ENCODE results near the gene ZMYND8. TPM values are rescaled to one million over a fixed set of nuclear protein-coding genes. Genes with fewer than 3 reads are reported as not detected.

The ZMYND8 gene
- total RNA-seq, 4 donors from 2014 or later, result 22.7 to 44.5 (median 28.6) TPM

DNA sequence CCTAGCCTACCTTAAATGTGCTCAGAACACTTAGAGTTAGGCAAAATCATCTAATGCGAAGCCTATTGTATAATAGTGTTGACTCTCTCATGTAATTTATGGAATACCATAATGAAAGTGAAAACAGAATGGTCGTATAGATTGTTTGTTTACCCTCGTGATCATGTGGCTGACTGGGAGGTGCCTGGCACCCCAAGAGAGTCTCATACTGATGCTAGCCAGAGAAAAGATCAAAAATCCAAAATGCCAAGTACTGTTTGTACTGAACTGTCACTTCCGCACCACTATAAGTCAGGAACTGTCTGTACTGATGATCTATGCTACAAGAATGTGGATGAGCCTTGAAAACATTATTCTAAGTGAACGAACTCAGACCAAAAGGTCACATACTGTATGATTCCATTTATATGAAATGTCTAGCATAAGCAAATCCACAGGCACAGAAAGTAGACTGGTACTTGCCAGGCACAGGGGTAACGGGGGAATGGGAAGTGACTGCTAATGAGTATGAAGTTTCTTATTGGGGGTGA, 22.4 kb downstream of the ZMYND8 start:
- DNase-seq (ENCODE audit: low spot score), result no peak
- ATAC-seq (ENCODE audit: low FRiP score), result peak; percentile 92
- TF ChIP-seq, protein P1, sequence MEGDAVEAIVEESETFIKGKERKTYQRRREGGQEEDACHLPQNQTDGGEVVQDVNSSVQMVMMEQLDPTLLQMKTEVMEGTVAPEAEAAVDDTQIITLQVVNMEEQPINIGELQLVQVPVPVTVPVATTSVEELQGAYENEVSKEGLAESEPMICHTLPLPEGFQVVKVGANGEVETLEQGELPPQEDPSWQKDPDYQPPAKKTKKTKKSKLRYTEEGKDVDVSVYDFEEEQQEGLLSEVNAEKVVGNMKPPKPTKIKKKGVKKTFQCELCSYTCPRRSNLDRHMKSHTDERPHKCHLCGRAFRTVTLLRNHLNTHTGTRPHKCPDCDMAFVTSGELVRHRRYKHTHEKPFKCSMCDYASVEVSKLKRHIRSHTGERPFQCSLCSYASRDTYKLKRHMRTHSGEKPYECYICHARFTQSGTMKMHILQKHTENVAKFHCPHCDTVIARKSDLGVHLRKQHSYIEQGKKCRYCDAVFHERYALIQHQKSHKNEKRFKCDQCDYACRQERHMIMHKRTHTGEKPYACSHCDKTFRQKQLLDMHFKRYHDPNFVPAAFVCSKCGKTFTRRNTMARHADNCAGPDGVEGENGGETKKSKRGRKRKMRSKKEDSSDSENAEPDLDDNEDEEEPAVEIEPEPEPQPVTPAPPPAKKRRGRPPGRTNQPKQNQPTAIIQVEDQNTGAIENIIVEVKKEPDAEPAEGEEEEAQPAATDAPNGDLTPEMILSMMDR (IDR thresholded peaks at IDR 0.05), result no peak

DNA sequence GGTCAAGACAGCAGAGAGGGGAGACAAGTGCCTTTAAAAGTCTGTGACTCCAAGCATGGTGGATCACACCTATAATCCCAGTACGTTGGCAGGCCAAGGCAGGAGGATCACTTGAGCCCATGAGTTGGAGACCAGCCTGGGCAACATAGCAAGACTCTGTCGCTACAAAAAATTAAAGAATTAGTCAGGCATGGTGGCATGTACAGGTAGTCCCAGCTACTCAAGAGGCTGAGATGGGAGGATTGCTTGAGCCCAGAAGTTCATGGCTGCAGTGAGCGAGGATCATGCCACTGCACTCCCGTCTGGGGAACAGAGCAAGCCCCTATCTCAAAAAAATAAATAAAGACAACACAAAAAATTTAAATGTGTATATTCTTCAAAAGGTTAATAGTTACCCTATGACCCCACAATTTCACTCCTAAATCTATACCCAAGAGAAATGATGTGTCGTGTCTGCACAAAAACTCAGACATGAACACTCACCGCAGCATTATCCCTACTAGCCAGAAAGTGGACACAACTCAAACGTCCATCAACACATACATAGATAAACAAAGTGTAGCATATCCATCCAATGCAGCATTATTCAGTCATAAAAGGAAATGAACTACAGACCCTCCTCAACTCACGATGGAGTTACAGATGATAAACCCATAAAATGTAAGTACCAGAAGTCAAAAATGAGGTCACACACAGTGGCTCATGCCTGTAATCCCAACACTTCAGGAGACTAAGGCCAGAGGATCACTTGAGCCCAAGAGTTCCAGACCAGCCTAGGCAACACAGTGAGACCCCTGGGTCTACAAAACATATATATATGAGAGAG, 23.9 kb downstream of the ZMYND8 start:
- ATAC-seq (ENCODE audit: low FRiP score) (no peak), DNase-seq (ENCODE audit: low spot score) (no peak)
- TF ChIP-seq, protein P1 (IDR thresholded peaks at IDR 0.05), result no peak

DNA sequence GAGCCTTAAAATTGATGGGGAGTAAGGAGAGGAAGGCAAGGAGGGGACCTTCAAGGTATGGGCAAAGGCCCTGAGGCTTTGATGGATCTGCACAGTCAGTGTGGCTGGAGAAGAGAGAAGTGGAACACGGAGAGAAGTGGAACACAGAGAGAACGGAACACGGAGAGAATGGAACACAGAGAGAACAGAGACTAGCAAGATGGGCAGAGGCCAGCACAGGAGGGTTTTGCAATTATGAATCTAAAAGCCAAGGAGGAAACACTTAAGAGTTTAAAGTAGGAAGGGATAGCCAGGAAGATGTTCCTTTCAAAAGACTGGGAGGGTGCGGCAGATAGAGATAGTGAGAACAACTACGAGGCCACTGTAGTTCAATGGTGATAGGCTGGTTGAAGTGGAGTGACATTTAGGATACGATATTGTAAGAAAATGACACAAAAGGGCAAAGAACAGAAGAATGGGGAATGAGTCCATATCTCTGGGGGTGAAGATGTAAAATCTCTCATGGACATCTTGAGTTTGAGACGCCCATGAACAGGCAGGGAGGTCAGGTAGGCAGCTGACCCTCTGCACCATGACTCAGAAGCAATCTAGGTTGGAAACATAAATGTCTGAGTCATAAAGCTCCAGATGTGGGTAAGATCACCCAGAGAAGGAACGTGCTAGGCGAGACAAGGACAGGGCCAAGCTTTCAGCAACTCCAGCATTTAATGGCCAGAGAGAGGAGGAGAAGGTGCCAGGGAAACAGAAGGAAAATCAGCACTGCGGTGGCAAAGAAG, 25.4 kb downstream of the ZMYND8 start:
- peak; percentile 74 for ATAC-seq (ENCODE audit: low FRiP score)
- DNase-seq (ENCODE audit: low spot score), result no peak

DNA sequence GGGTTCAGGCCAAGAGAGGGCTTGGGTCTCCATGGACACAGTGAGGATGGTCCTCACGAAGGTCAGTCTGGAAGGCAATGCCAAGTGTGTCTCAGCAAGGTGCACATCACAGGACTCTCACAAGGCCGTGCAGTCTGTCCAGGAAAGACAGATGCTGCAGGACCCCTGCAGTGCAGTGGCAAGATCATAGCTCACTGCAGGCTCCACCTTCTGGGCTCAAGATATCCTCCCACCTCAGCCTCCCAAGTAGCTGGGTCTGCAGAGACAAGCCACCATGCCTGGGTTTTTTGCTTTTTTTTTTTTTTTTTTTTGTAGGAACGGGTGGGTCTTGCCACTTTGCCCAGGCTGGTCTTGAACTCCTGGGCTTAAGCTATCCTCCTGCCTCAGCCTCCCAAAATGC, 26.4 kb downstream of the ZMYND8 start:
- DNase-seq (ENCODE audit: low spot score), result no peak
- no peak for ATAC-seq (ENCODE audit: low FRiP score)
- TF ChIP-seq, protein P1 (IDR thresholded peaks at IDR 0.05), result no peak

More for the DNA sequence above, 25.4 kb downstream of the ZMYND8 start:
- TF ChIP-seq, protein P1 (IDR thresholded peaks at IDR 0.05), result no peak

DNA sequence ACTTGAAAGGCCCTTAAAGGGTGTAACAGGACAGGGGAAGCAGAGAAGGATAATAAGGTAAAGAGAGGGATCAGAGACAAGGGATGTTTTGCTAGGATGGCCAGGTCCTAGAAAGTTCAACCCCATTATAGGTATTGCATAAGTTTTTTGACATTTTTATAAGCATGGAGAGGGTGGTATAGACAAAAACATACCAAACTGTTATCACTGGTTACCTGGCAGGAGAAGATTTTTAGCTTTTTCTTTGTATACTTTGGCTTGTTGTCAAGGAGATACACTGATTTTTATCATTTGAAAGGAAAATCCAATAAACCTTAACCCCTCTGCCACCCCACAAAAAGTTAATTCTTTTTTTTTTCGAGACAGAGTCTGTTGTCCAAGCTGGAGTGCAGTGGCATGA, 28.4 kb downstream of the ZMYND8 start:
- DNase-seq (ENCODE audit: low spot score) (no peak), ATAC-seq (ENCODE audit: low FRiP score) (no peak)
- TF ChIP-seq, protein P1 (IDR thresholded peaks at IDR 0.05), result no peak

DNA sequence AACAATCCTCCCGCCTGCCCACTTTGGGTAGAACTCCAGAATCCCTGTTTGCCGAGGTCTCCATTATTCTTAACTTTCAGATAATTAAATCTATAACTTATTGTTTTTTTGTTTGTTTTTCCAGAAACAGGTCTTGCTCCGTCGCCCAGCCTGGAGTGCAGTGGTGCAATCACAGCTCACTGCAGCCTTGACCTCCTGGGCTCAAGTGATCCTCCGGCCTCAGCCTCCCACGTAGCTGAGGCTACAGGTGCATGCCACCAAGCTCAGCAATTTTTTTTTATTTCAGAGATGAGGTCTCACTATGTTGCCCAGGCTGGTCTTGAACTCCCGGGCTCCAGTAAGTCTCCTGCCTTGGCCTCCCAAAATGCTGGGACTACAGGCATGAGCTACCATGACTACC, 28.8 kb downstream of the ZMYND8 start:
- TF ChIP-seq, protein P1 (IDR thresholded peaks at IDR 0.05), result no peak
- ATAC-seq (ENCODE audit: low FRiP score), result no peak
- no peak for DNase-seq (ENCODE audit: low spot score)
